Tibial artery (tissue), 4 donors: ENCODE results near the gene WDFY1.
A peak's percentile ranks its signal among the peaks of the same experiment; 100 is the strongest.

ENCODE experiments used
- DNase-seq, 2 donors: peaks; one replicate each; pipeline ENCODE4 v3.0.0-alpha.2; 2019
- H3K27ac ChIP-seq, 2 donors: fragments of 200-600 bp; sonication (generic) in 1 of 2; 1 replicate in 1 of 2; 2 replicates in 1 of 2; pipeline ENCODE4 v1.5.1; 2018 to 2019; ENCODE audit warnings: mild to moderate bottlenecking in 1 of 2
- H3K27me3 ChIP-seq, 2 donors: fragments of 200-600 bp; sonication (generic) in 1 of 2; one replicate each; pipeline versions ENCODE4 v1.5.1 to v1.6.0; 2016 to 2019
- H3K36me3 ChIP-seq, 3 donors: fragments of 200-600 bp; sonication (generic) in 2 of 3; one replicate each; pipeline ENCODE4 v1.5.1; 2016 to 2019; ENCODE audit warnings: mild to moderate bottlenecking in 2 of 3
- H3K4me1 ChIP-seq, 4 donors: fragments of 200-600 bp; sonication (generic) in 2 of 4; 1 replicate in 3 of 4; 2 replicates in 1 of 4; pipeline ENCODE4 v1.5.1; 2016 to 2019
- H3K4me3 ChIP-seq, 2 donors: fragments of 200-600 bp; sonication (generic) in 1 of 2; 1 replicate in 1 of 2; 2 replicates in 1 of 2; pipeline ENCODE4 v1.5.1; 2018 to 2019; ENCODE audit warnings: mild to moderate bottlenecking in 2 of 2
- H3K9me3 ChIP-seq, 3 donors: fragments of 200-600 bp; sonication (generic) in 1 of 3; one replicate each; pipeline ENCODE4 v1.5.1; 2016 to 2019
- intact Hi-C: fragments of 100-400 bp; cut with DNase I; formaldehyde crosslinking; loops from one replicate; pipeline ENCODE4 v1.15.0; 2023; ENCODE audit warnings: low total_unique reads
- TF ChIP-seq, protein P1 (sequence below), 2 experiments: fragments of 200-600 bp in 1 of 2; fragments of 450-650 bp in 1 of 2; IDR thresholded peaks; one replicate each; pipeline ENCODE4 v1.5.1; 2017 to 2019; ENCODE audit warnings: antibody characterized with exemption in 2 of 2, mild to moderate bottlenecking in 1 of 2, moderate library complexity in 1 of 2

The WDFY1 gene, protein sequence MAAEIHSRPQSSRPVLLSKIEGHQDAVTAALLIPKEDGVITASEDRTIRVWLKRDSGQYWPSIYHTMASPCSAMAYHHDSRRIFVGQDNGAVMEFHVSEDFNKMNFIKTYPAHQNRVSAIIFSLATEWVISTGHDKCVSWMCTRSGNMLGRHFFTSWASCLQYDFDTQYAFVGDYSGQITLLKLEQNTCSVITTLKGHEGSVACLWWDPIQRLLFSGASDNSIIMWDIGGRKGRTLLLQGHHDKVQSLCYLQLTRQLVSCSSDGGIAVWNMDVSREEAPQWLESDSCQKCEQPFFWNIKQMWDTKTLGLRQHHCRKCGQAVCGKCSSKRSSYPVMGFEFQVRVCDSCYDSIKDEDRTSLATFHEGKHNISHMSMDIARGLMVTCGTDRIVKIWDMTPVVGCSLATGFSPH

DNA sequence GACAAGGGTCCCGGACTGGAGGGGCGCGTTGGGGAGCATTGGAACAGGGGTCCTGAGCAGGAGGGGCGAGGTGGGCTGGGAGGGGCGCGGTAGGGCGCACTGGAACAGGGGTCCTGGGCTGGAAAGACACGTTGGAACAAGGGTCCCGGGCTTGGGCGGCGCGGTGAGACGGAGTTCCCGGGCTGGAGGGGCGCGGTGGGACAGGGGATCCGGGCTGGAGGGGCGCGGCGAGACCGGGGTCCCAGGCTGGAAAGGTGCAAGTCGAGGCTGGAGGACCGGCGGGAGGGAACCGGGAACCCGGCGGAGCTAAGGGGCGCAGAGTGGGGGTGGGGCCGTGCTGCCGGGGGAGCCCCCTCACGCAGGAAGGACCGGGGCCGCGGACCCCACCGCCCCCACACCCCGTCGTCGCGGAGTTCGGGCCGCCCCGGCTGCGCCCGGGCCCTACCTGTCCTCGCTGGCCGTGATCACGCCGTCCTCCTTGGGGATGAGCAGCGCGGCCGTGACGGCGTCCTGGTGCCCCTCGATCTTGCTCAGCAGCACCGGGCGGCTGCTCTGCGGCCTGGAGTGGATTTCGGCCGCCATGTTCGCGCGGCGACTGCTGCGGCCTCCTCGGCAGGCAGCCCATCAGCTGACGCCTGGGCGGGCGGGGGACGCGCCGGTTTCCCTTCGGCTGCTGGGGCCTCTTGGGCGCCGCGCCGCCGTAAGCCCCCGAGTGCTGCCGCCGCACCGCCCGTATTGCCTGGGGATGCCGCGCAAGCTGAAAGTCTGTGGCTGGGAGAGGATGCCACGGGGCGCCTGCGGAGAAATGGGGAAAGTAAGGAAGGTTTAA is at the start of gene WDFY1:
WDFY1 (minus strand) TSS at position 633 of the 829 bp plus-strand sequence; CDS start at position 582, 51 bp downstream.
- H3K27ac ChIP-seq = peak within 1 kb of the TSS; percentile 97 to 100
- H3K36me3 ChIP-seq = no peaks in the 10 kb centered on the region
- H3K27me3 ChIP-seq = no peaks in the 10 kb centered on the region
- no peaks in the 10 kb centered on the region for H3K9me3 ChIP-seq
- H3K4me3 ChIP-seq = peak within 1 kb of the TSS; percentile 93 to 100
- intact Hi-C loops = no loop called here
- TF ChIP-seq, protein P1, sequence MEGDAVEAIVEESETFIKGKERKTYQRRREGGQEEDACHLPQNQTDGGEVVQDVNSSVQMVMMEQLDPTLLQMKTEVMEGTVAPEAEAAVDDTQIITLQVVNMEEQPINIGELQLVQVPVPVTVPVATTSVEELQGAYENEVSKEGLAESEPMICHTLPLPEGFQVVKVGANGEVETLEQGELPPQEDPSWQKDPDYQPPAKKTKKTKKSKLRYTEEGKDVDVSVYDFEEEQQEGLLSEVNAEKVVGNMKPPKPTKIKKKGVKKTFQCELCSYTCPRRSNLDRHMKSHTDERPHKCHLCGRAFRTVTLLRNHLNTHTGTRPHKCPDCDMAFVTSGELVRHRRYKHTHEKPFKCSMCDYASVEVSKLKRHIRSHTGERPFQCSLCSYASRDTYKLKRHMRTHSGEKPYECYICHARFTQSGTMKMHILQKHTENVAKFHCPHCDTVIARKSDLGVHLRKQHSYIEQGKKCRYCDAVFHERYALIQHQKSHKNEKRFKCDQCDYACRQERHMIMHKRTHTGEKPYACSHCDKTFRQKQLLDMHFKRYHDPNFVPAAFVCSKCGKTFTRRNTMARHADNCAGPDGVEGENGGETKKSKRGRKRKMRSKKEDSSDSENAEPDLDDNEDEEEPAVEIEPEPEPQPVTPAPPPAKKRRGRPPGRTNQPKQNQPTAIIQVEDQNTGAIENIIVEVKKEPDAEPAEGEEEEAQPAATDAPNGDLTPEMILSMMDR (IDR thresholded peaks at IDR 0.05) = no peak
- H3K4me1 ChIP-seq = peaks cover 0 to 41% (median 22%) of the 10 kb centered on the region in 4 donors
- peak; percentile 83 to 93 for DNase-seq

DNA sequence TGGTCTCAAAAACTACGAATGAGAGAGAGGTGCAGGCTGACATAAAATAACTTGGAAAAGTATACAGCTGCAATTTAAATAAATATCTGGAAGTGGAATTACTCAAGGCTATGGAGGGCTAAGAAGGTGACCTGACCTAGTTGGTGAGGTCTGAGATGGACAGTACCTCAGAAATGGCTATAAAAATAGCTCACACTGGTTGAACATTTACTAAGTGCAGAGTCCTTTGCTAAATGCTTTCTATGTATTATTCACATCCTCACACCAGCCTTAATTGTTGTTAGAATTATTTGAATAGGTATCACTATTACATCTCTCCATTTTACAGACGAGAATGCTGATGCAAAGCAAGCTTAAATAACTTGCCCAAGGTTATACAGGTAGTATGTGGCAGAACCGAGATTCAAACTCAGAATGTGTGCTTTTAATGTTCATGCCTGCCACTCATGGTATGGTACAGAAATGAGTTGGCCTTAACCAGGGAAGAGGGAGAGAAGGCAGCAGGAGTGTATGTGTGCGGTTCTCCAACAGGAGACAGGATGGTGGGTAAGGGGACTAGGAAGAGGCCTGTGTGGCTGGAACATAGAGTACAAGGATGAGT is 49.5 kb upstream of the WDFY1 start:
- no peaks in the 10 kb centered on the region for H3K9me3 ChIP-seq
- no peaks in the 10 kb centered on the region for H3K36me3 ChIP-seq
- H3K4me3 ChIP-seq = no peak overlapping the region
- H3K27ac ChIP-seq = no peak overlapping the region
- TF ChIP-seq, protein P1 (IDR thresholded peaks at IDR 0.05) = no peak
- DNase-seq = no peak
- H3K27me3 ChIP-seq = no peaks in the 10 kb centered on the region
- intact Hi-C loops = loop anchor here (5.0 kb wide), 1 partner anchor 288 kb away; no protein-coding TSS in a partner anchor
- H3K4me1 ChIP-seq = peaks cover 0 to 6% (median 2%) of the 10 kb centered on the region in 4 donors

DNA sequence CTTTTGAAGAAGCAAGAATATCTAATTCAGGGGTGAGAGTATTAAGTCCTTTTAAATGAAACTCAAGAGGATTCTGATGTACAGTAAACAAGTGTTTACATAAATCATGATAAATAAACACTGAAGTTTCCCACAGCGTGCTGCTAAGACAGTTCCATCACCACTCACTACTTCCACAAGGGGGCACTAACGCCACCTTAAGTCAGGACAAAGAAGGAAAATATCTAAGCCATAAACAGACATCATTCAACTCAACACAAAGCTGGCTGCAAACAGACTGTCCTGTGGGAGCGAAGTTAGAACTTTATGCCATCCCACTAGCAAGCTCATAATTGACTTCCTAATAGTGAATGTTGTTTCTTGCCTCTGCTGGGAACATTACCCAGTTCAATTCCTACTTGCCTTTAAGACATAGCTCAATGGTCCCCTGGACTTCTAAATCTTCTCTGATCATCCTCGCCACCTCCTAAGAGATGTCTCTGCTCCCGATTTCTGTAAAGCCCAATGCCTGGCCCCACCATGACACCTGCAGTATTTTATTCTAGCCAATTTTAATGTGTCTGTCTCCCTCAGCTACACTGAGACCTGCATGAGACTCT is 48.6 kb upstream of the WDFY1 start:
- Histone ChIP-seq H3K27ac (no peak overlapping the region), H3K4me1 (no peaks in the 10 kb centered on the region), H3K36me3 (no peaks in the 10 kb centered on the region), H3K27me3 (no peaks in the 10 kb centered on the region), H3K9me3 (no peaks in the 10 kb centered on the region), H3K4me3 (no peak overlapping the region)
- TF ChIP-seq, protein P1 (IDR thresholded peaks at IDR 0.05) = peak; percentile 73 to 75
- peak in 1 of 2 donors; percentile 76 for DNase-seq
- intact Hi-C loops = no loop called here

DNA sequence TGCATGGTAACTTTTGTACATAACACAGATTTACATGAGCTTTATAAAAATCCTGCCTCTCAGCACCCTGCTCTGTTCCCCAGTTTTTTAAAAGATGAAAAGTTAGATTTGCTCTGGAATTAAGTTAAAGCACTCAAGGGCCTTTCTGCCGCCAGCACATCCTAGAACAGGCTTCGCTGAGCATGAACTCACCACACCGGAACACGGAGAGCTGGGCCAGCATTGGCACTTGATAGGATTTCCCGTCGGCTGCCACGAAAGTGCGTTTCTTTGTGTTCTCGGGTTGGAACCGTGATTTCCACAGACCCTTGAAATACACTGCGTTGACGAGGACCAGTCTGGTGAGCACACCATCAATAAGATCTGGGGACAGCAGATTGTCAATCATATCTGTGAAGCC is 46.5 kb upstream of the WDFY1 start:
- intact Hi-C loops = no loop called here
- no peak overlapping the region for H3K4me3 ChIP-seq
- TF ChIP-seq, protein P1 (IDR thresholded peaks at IDR 0.05) = no peak
- H3K36me3 ChIP-seq = no peaks in the 10 kb centered on the region
- no peaks in the 10 kb centered on the region for H3K9me3 ChIP-seq
- no peak for DNase-seq
- no peaks in the 10 kb centered on the region for H3K4me1 ChIP-seq
- H3K27ac ChIP-seq = no peak overlapping the region
- H3K27me3 ChIP-seq = no peaks in the 10 kb centered on the region

DNA sequence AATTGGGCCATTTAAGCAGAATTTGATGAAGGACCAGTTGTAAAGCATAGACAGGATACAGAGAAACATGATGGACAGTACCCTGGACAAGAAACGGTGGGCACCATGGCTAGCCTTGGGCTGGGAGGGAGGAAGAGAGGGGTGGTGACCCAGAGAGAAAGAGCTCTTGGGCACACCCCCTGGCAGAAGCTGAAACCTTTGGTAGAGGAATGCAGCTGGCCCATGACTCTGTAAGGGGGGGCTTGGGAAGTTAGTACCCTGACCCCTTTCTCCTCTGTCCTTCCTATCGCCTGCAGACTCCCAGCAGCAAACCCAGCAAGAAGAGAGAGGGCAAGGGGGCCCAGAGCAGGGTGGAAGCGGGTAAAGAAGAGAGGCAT is 44.7 kb upstream of the WDFY1 start:
- H3K27me3 ChIP-seq = no peaks in the 10 kb centered on the region
- TF ChIP-seq, protein P1 (IDR thresholded peaks at IDR 0.05) = no peak
- no peak overlapping the region for H3K4me3 ChIP-seq
- no peaks in the 10 kb centered on the region for H3K4me1 ChIP-seq
- no peak for DNase-seq
- H3K9me3 ChIP-seq = no peaks in the 10 kb centered on the region
- no peak overlapping the region for H3K27ac ChIP-seq
- intact Hi-C loops = no loop called here
- no peaks in the 10 kb centered on the region for H3K36me3 ChIP-seq
